PC-3 (cell line): ENCODE data around the gene MYL1.

Experiments
- CTCF ChIP-seq: fragments of 300-600 bp; sonication (generic); conservative IDR thresholded peaks from 2 replicates; pipeline ENCODE4 v1.5.1; 2017; ENCODE audit warnings: antibody characterized with exemption, low read depth, mild to moderate bottlenecking, low read length
- EZH2 ChIP-seq: fragments of 300-600 bp; sonication (generic); IDR thresholded peaks from one replicate; pipeline ENCODE4 v1.6.1; 2017; ENCODE audit warnings: antibody characterized with exemption, mild to moderate bottlenecking, low read length; ENCODE audit not compliant: unreplicated experiment
- EZH2phosphoT487 ChIP-seq: fragments of 300-600 bp; sonication (generic); IDR thresholded peaks from 2 replicates; pipeline ENCODE4 v1.6.1; 2018; ENCODE audit warnings: mild to moderate bottlenecking, antibody characterized with exemption, low read length, borderline replicate concordance

- no peak for TF ChIP-seq CTCF
- no peak for TF ChIP-seq EZH2phosphoT487
- no peak for TF ChIP-seq EZH2
Measured at GRCh38 chr2:210310550-210310949, 4.4 kb downstream of the MYL1 start.
